GM12878 (cell line): ENCODE results near the gene SETD2. TPM values are rescaled to one million over a fixed set of nuclear protein-coding genes. Genes with fewer than 3 reads are reported as not detected.

Experiments used
- ASH2L ChIP-seq: fragments of 300-600, 200-600 bp; sonication (generic); IDR thresholded peaks from 2 replicates; pipeline ENCODE4 v1.6.1; 2017; ENCODE audit warnings: low read depth, mild to moderate bottlenecking, borderline replicate concordance
- BMI1 ChIP-seq: fragments of 450-650 bp; IDR thresholded peaks from 2 replicates; pipeline ENCODE4 v1.6.1; 2016; ENCODE audit warnings: mild to moderate bottlenecking, moderate library complexity, borderline replicate concordance
- CEBPZ ChIP-seq: fragments of 150-350 bp; IDR thresholded peaks from 2 replicates; pipeline ENCODE4 v1.6.1; 2016; ENCODE audit warnings: low read depth, low read length
- DPF2 ChIP-seq: fragments of 450-650 bp; IDR thresholded peaks from 2 replicates; pipeline ENCODE4 v1.6.1; 2017; ENCODE audit warnings: mild to moderate bottlenecking
- E2F4 ChIP-seq: IDR thresholded peaks from 2 replicates; pipeline ENCODE4 v1.6.1; 2012; ENCODE audit warnings: low read depth, low read length, improper control_type of control experiment
- IKZF1 ChIP-seq: fragments of 450-650 bp; conservative IDR thresholded peaks from 2 replicates; pipeline ENCODE4 v1.6.1; 2017; ENCODE audit warnings: antibody characterized with exemption, mild to moderate bottlenecking
- MEF2A ChIP-seq: IDR thresholded peaks from 2 replicates; pipeline ENCODE4 v1.6.1; 2011; ENCODE audit warnings: low read depth, mild to moderate bottlenecking, low read length, moderate library complexity; ENCODE audit not compliant: insufficient read depth
- MTA2 ChIP-seq: fragments of 450-650 bp; IDR thresholded peaks from 2 replicates; pipeline ENCODE4 v1.6.1; 2016; ENCODE audit warnings: low read depth, mild to moderate bottlenecking, moderate library complexity
- NFYA ChIP-seq: IDR thresholded peaks from 2 replicates; pipeline ENCODE4 v1.6.1; 2011; ENCODE audit warnings: low read depth, mild to moderate bottlenecking, low read length, improper control_type of control experiment, borderline replicate concordance
- NR2F1 ChIP-seq: fragments of 450-650 bp; conservative IDR thresholded peaks from 2 replicates; pipeline ENCODE4 v1.6.1; 2017; ENCODE audit warnings: mild to moderate bottlenecking
- PRDM15 ChIP-seq: fragments of 450-650 bp; formaldehyde crosslinking; IDR thresholded peaks from 2 replicates; pipeline ENCODE4 v1.4.0; 2020; ENCODE audit warnings: mild to moderate bottlenecking, moderate library complexity
- RAD51 ChIP-seq: fragments of 450-650 bp; IDR thresholded peaks from 2 replicates; pipeline ENCODE4 v1.6.1; 2016; ENCODE audit warnings: moderate library complexity, mild to moderate bottlenecking, inconsistent platforms
- RCOR1 ChIP-seq: conservative IDR thresholded peaks from 2 replicates; pipeline ENCODE4 v1.6.1; 2012; ENCODE audit warnings: low read depth, low read length, improper control_type of control experiment
- RFX5 ChIP-seq: IDR thresholded peaks from 2 replicates; pipeline ENCODE4 v1.6.1; 2011; ENCODE audit warnings: low read depth, low read length, improper control_type of control experiment
- SREBF2 ChIP-seq: IDR thresholded peaks from 2 replicates; pipeline ENCODE4 v1.6.1; 2012; ENCODE audit warnings: mild to moderate bottlenecking, low read length
- TARDBP ChIP-seq: IDR thresholded peaks from 2 replicates; pipeline ENCODE4 v1.6.1; 2016; ENCODE audit warnings: borderline replicate concordance
- TCF7 ChIP-seq: IDR thresholded peaks from 2 replicates; pipeline ENCODE4 v1.6.1; 2014; ENCODE audit warnings: antibody characterized with exemption, borderline replicate concordance
- ZBED1 ChIP-seq: IDR thresholded peaks from 2 replicates; pipeline ENCODE4 v1.6.1; 2016; ENCODE audit warnings: borderline replicate concordance
- polyA plus RNA-seq, 11 experiments: library from polyadenylated mRNA; depleted of rRNA in 4 of 11; unstranded in 6 of 11; stranded (reverse) in 5 of 11; fragments of >200 nt; fragmentation: Nextera tagmentation in 4 of 11; fragmentation: Illumina TruSeq in 1 of 11; extraction: Ambion mirVana in 4 of 11; extraction: Trizol in 1 of 11; gene quantifications; 1 replicate in 1 of 11; 2 replicates in 10 of 11; pipeline versions ENCODE4 v1.2.1 to v1.2.3, GENCODE V29; 2011 to 2016; ENCODE audit warnings: inconsistent platforms in 2 of 11, missing spikeins in 2 of 11, low read depth in 1 of 11
- total RNA-seq, 4 experiments: library from RNA; depleted of rRNA in 3 of 4; stranded (reverse); fragments of >200 nt in 3 of 4; fragmentation: Illumina TruSeq in 1 of 4; extraction: Trizol in 1 of 4; gene quantifications; 2 replicates each; pipeline versions ENCODE4 v1.2.1 to v1.2.3, GENCODE V29; 2013 to 2021
- TF ChIP-seq, protein P1 (sequence below): IDR thresholded peaks from 2 replicates; pipeline ENCODE4 v1.6.1; 2011; ENCODE audit warnings: borderline replicate concordance, low read depth, mild to moderate bottlenecking, moderate library complexity, mixed read lengths, low read length; ENCODE audit not compliant: insufficient read depth; ENCODE audit errors: extremely low read length

The SETD2 gene
- total and polyA plus RNA-seq, 10 of the 15 experiments (the other 5 are each of a cell fraction or from before 2014, with no cell fraction given), result 8.4 to 44.9 (median 24.5) TPM

DNA sequence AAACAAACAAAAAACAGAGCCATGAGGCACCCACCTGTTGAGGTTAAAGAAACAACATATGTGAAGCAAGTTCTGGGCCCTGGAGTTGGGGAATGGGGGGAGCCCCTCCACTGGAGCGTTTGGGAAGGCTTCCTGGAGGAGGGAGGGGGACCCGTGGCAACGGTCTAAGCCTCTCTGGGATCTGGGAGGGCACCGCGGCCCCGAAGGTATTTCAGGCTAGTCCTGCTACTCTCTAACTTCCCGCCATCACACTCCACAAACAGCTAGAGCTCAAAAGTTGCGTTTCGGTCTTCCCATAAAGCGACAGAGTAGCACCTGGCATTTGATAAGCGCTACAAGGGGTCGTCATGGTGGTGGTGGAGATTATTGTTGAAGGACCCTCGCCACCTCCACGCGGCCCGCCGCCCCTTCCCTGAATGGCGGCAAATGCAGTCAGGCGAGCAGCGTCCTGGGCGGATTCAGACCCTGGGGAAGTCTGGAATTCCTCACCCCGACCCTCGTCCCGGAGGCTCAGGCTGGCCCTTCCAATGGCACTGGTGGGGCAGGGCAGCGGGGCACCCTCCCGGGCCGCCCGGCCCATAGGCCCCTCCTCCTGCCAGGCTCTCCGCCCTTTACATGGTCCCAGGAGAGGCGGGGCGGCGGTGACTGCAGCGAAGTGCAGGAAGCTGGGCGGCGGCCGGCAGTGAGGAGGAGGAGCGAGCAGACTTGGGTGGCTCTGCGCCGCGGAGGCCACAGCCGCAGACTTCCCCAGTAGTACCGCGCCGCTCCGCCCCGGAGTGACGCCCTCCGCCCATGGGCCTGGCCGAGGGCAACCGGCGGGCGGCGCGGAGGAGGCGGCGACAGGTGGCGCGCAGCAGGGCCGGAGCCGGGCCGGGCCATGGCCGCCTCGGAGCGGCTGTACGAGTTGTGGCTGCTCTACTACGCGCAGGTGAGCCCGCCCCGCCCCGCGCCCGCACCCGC, 184.6 kb downstream of the SETD2 start, which contains the start of gene NBEAL2 (continued):
- TF ChIP-seq TARDBP, result no peak; the same call in 1 of the 2 replicates
- 0 out of 2 replicates have a peak, but pooled peaks have one; percentile 24 for TF ChIP-seq MTA2
- no peak for TF ChIP-seq RAD51
- TF ChIP-seq, protein P1, sequence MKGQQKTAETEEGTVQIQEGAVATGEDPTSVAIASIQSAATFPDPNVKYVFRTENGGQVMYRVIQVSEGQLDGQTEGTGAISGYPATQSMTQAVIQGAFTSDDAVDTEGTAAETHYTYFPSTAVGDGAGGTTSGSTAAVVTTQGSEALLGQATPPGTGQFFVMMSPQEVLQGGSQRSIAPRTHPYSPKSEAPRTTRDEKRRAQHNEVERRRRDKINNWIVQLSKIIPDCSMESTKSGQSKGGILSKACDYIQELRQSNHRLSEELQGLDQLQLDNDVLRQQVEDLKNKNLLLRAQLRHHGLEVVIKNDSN, result no peak
- TF ChIP-seq RFX5, result no peak
- no peak for TF ChIP-seq CEBPZ
- TF ChIP-seq E2F4, result peak; percentile 27; the same call in 1 of the 2 replicates
- TF ChIP-seq NR2F1, result peak; percentile 87
- peak; percentile 88 for TF ChIP-seq DPF2
- no peak for TF ChIP-seq PRDM15 (CRISPR knock-in tag)
- TF ChIP-seq BMI1, result no peak
- TF ChIP-seq NFYA, result no peak
- TF ChIP-seq MEF2A, result no peak
- TF ChIP-seq RCOR1, result 0 out of 2 replicates have a peak, but pooled peaks have one; percentile 65
- TF ChIP-seq ZBED1, result no peak
- TF ChIP-seq SREBF2, result no peak
- TF ChIP-seq TCF7, result no peak
- no peak for TF ChIP-seq ASH2L
- peak; percentile 82 for TF ChIP-seq IKZF1
